ENCODE measurements around the gene IPMK. TPM values are rescaled to one million over a fixed set of nuclear protein-coding genes. Genes with fewer than 3 reads are reported as not detected.

Gene IPMK
- total and polyA plus RNA-seq, 9 donors: 1.5 to 4.3 (median 2.8) TPM

GRCh38 chr10:58305821-58306220 lies 38.1 kb upstream of the IPMK start:
- no peak overlapping the region for H3K4me3 ChIP-seq
- no peaks in the 10 kb centered on the region for H3K36me3 ChIP-seq
- H3K9me3 ChIP-seq: no peaks in the 10 kb centered on the region
- no peak for TF ChIP-seq EP300 (IDR thresholded peaks at IDR 0.05)
- TF ChIP-seq CTCF (IDR thresholded peaks at IDR 0.05): no peak
- TF ChIP-seq POLR2A (IDR thresholded peaks at IDR 0.05): no peak
- 45 to 56% (median 49%) methylated on average over 4 of the region's 4 CpGs for WGBS, 3 donors
- no peaks in the 10 kb centered on the region for H3K4me1 ChIP-seq (ENCODE audit: insufficient read depth)
- intact Hi-C loops (cut with DNase I): no loop called here
- no peak for DNase-seq
- no peaks in the 10 kb centered on the region for H3K27me3 ChIP-seq
- no peak overlapping the region for H3K27ac ChIP-seq

- intact Hi-C loops (cut with DNase I): no loop called here
- WGBS, 3 donors: 80 to 91% (median 85%) methylated on average over 3 of the region's 3 CpGs
- no peaks in the 10 kb centered on the region for H3K9me3 ChIP-seq
- TF ChIP-seq CTCF (IDR thresholded peaks at IDR 0.05): no peak
- TF ChIP-seq EP300 (IDR thresholded peaks at IDR 0.05): no peak
- TF ChIP-seq POLR2A (IDR thresholded peaks at IDR 0.05): no peak
- DNase-seq: no peak
- no peaks in the 10 kb centered on the region for H3K36me3 ChIP-seq
- no peaks in the 10 kb centered on the region for H3K4me1 ChIP-seq (ENCODE audit: insufficient read depth)
- no peaks in the 10 kb centered on the region for H3K27me3 ChIP-seq
- H3K27ac ChIP-seq: no peak overlapping the region
- no peak overlapping the region for H3K4me3 ChIP-seq
Measured at GRCh38 chr10:58304099-58304633, 36.5 kb upstream of the IPMK start.

DNA sequence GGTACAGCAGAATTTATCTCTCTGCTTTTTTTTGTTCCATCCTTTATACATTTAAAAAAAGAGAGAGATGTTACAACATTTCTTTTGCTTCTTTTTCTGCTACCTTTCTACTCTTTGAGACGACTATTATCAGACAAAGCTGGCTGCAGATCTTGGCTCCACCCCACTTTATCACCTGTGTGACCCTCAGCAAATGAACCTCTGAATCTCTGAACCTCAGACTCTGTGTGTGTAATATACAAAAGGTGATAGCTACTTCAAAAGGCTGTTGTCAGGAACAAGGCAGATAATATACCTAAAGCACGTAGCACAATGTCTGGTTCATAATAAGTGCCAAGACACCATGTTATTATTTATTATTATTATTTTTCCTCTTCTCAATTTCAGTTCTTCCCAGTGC lies 34.6 kb upstream of the IPMK start:
- no peaks in the 10 kb centered on the region for H3K4me1 ChIP-seq (ENCODE audit: insufficient read depth)
- H3K36me3 ChIP-seq: no peaks in the 10 kb centered on the region
- no peak overlapping the region for H3K27ac ChIP-seq
- intact Hi-C loops (cut with DNase I): no loop called here
- no peak for DNase-seq
- 27 to 64% (median 37%) methylated on average over 2 of the region's 2 CpGs for WGBS, 3 donors
- H3K27me3 ChIP-seq: no peaks in the 10 kb centered on the region
- no peak for TF ChIP-seq EP300 (IDR thresholded peaks at IDR 0.05)
- TF ChIP-seq POLR2A (IDR thresholded peaks at IDR 0.05): no peak
- no peak for TF ChIP-seq CTCF (IDR thresholded peaks at IDR 0.05)
- H3K4me3 ChIP-seq: no peak overlapping the region
- H3K9me3 ChIP-seq: no peaks in the 10 kb centered on the region

- intact Hi-C loops (cut with DNase I): no loop called here
- Histone ChIP-seq H3K9me3 (no peaks in the 10 kb centered on the region), H3K36me3 (no peaks in the 10 kb centered on the region), H3K27me3 (no peaks in the 10 kb centered on the region), H3K27ac (no peak overlapping the region), H3K4me3 (no peak overlapping the region), H3K4me1 (ENCODE audit: insufficient read depth) (no peaks in the 10 kb centered on the region)
- TF ChIP-seq POLR2A (IDR thresholded peaks at IDR 0.05) (no peak), CTCF (IDR thresholded peaks at IDR 0.05) (no peak), EP300 (IDR thresholded peaks at IDR 0.05) (no peak)
- no peak for DNase-seq
Measured at GRCh38 chr10:58300676-58301075, 33.0 kb upstream of the IPMK start.

Measured in ovary (tissue), 9 donors.